Activated T-helper 1 cell treated with anti-CD3 and anti-CD28 coated beads, Interleukin-12 subunit alpha, Interleukin-12 subunit beta, Interleukin-2, Interleukin-4 antibody, amounts not matched to agents 30 ng/mL and 10 ng/mL and 1 ng/mL, durations not matched to agents 14 hours and 24 hours and 36 hours (primary cell): ENCODE results near the gene BACH2. TPM values are rescaled to one million over a fixed set of nuclear protein-coding genes. Genes with fewer than 3 reads are reported as not detected.

Experiments used
- DNase-seq: peaks from one replicate; pipeline ENCODE4 v3.0.0; 2021; ENCODE audit warnings: low spot score
- H3K27ac Mint-ChIP-seq: one replicate; pipeline ENCODE4 v1.8.0; 2021; ENCODE audit warnings: mild to moderate bottlenecking, mixed read lengths
- H3K27me3 Mint-ChIP-seq: one replicate; pipeline ENCODE4 v1.8.0; 2022; ENCODE audit warnings: mild to moderate bottlenecking, moderate library complexity, mixed read lengths; ENCODE audit not compliant: insufficient read depth
- H3K36me3 Mint-ChIP-seq: one replicate; pipeline ENCODE4 v1.8.0; 2021; ENCODE audit warnings: low read depth, mixed read lengths
- H3K4me1 Mint-ChIP-seq: one replicate; pipeline ENCODE4 v1.8.0; 2021; ENCODE audit warnings: low read depth, mixed read lengths
- H3K4me3 Mint-ChIP-seq: one replicate; pipeline ENCODE4 v1.8.0; 2021; ENCODE audit warnings: mild to moderate bottlenecking, moderate library complexity, mixed read lengths
- H3K9me3 Mint-ChIP-seq: one replicate; pipeline ENCODE4 v1.8.0; 2021; ENCODE audit warnings: mixed read lengths
- intact Hi-C: fragments of 100-400 bp; cut with micrococcal nuclease; formaldehyde crosslinking; loops from one replicate; pipeline ENCODE4 v1.15.1; 2024
- total RNA-seq: library from RNA; stranded (reverse); gene quantifications from 2 replicates; pipeline ENCODE4 v1.2.3, GENCODE V29; 2022

Gene BACH2
- total RNA-seq, 1 donor from 2014 or later = 68.1 TPM

DNA sequence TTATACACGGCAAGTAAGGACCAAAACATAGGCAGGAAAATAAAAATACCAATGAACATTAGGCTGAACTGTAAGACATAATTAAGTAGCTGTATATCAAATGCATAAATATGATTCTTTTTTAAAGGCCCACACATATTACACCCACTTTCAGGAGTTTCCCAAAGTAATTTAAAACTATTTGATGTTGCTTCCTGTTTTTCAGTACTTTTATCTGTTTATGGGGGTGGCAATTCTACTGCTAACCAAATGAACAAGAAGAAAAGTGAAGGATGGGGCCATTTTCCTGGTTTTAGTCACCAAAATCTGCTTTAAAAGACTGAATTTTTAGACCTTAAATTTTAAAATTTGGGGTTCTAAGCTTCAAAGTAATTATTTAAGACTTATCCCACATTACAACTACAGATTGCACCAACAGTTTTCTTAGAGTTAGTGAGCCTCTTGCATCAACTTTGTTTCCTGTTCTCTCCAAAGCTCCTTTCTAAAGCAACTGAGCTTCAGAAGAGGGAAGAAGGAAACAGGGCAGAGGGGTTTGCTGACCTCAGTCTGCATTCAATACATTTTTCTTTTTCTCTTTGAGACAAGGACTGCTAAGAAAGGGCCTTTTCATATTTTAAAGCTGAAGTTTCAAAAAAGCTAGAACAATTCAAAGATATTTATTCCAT is 191.0 kb downstream of the BACH2 start:
- H3K27ac Mint-ChIP-seq = peak overlapping the region; percentile 37
- H3K36me3 Mint-ChIP-seq = peaks cover 31% of the 10 kb centered on the region
- H3K9me3 Mint-ChIP-seq = peaks cover 9% of the 10 kb centered on the region
- intact Hi-C loops = loop anchor here (1.0 kb wide), 3 partner anchors 40 to 169 kb away; no protein-coding TSS in a partner anchor
- H3K4me3 Mint-ChIP-seq = peak overlapping the region; percentile 41
- no peaks in the 10 kb centered on the region for H3K27me3 Mint-ChIP-seq
- peaks cover 76% of the 10 kb centered on the region for H3K4me1 Mint-ChIP-seq
- no peak for DNase-seq

DNA sequence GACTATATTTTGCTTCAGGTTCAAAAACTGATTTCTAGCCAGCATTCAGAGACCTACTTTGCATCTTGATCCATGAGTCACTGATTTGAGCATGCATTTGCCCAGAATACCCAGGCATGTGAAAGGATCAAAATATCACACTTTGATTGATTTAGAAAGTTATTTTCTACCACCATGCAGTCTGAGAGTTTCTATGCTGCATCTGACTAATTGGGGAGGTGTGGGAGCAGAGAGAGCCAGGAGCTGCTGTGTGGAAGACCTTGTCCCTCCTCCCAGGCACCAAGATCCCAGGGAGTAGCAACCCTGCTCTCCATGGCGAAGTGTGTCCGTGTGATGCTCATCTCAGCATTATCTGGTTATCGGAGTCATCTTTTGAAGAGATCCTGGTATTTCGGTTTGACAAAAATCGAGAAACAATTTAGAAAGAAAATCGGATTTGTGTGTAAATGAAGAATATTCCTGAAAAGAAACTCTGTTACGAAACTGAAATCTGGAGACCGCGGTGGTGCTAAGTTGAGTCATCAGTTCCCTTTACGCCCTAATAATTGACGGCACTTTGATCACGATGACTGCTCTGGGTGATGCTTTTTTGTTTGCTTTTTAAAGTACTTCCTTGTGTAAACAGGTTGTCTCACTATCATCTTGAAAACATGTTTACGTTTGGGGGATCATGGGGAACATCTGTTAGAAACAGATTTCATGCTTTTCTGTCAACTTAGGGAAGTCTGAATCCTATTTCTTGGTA is 193.4 kb downstream of the BACH2 start:
- no peaks in the 10 kb centered on the region for H3K27me3 Mint-ChIP-seq
- intact Hi-C loops = loop anchor here (1.0 kb wide), 4 partner anchors 24 to 370 kb away; no protein-coding TSS in a partner anchor
- H3K4me3 Mint-ChIP-seq = peak overlapping the region; percentile 79
- peaks cover 10% of the 10 kb centered on the region for H3K9me3 Mint-ChIP-seq
- H3K27ac Mint-ChIP-seq = peak overlapping the region; percentile 88
- H3K4me1 Mint-ChIP-seq = peaks cover 70% of the 10 kb centered on the region
- DNase-seq = no peak
- H3K36me3 Mint-ChIP-seq = peaks cover 29% of the 10 kb centered on the region

DNA sequence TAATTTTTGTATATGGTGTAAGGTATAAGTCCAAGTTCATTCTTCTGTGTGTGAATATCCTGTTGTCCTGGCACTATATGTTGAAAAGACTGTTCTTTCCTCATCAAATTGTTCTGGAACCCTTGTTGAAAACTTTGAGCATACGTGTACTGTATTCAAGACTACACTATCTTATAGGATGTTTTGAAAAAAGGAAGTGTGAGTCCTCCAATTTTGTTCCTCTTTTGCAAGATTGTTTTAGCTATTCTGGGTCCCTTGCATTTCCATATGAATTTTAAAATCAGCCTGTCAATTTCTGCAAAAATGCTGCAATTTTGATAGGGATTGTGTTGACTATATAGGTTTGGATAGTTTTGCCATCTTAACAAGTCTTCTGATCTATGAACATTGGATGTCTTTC is 195.2 kb downstream of the BACH2 start:
- Mint-ChIP-seq H3K9me3 (peaks cover 10% of the 10 kb centered on the region), H3K4me1 (peaks cover 67% of the 10 kb centered on the region), H3K36me3 (peaks cover 26% of the 10 kb centered on the region), H3K4me3 (no peak overlapping the region), H3K27ac (no peak overlapping the region), H3K27me3 (peaks cover 2% of the 10 kb centered on the region)
- intact Hi-C loops = no loop called here
- no peak for DNase-seq

- DNase-seq = no peak
- Mint-ChIP-seq H3K27ac (no peak overlapping the region), H3K9me3 (peaks cover 10% of the 10 kb centered on the region), H3K4me1 (peaks cover 67% of the 10 kb centered on the region), H3K4me3 (no peak overlapping the region), H3K36me3 (peaks cover 27% of the 10 kb centered on the region), H3K27me3 (peaks cover 2% of the 10 kb centered on the region)
- intact Hi-C loops = no loop called here
Measured at GRCh38 chr6:90100059-90100665, 196.5 kb downstream of the BACH2 start.

DNA sequence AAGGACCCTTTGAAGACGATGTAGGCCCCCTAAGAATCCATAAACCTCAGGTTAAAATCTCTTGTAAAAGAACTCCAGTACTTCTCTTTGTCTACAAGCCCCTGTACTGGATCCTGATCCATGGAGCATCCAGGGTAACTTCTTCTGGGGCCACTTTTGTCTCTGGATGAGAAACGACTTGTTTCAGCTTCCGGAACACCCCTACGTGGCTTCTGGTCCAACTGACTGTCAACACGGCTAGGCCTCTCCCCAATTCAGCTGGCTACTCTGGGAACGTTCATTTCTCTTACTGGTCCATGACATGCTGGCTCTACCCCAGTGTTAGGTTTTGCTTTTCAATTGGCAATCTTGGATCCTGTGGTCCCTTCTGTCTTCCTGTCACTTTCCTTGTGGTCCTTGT is 198.0 kb downstream of the BACH2 start:
- Mint-ChIP-seq H3K27me3 (peaks cover 2% of the 10 kb centered on the region), H3K36me3 (peaks cover 19% of the 10 kb centered on the region), H3K4me3 (no peak overlapping the region), H3K27ac (no peak overlapping the region), H3K9me3 (peaks cover 10% of the 10 kb centered on the region), H3K4me1 (peaks cover 65% of the 10 kb centered on the region)
- DNase-seq = no peak
- intact Hi-C loops = loop anchor here (1.0 kb wide), 1 partner anchor 10 kb away; no protein-coding TSS in a partner anchor

DNA sequence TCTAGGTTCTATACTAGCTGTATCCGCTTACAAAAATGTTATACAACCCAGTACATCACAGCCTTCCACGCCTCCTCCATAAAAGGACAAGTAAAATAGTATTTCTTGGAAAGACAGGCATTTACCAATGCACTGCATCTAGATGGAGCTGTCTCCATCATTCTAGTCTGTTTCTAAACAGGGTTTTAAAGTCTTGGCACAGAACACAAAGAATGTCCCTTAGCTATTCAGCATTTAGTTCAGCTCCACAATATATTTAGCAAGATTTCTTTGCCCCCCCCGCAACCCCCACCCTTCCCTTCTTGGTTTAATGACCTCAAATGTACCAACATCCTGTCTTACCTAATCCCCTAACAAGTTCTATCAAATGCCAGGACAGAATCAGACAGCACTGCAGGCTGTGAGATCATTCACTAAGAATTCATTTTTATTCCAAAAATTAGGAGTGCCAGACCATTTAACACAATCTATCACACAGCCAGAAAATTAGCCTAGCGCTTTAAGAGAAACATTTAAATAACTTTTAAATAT is 198.6 kb downstream of the BACH2 start:
- Mint-ChIP-seq H3K36me3 (peaks cover 15% of the 10 kb centered on the region), H3K4me1 (peaks cover 65% of the 10 kb centered on the region), H3K9me3 (peaks cover 10% of the 10 kb centered on the region), H3K4me3 (no peak overlapping the region), H3K27me3 (peaks cover 2% of the 10 kb centered on the region), H3K27ac (no peak overlapping the region)
- intact Hi-C loops = loop anchor here (1.0 kb wide), 1 partner anchor 10 kb away; no protein-coding TSS in a partner anchor
- DNase-seq = no peak

GRCh38 chr6:90097356-90097755 is 199.3 kb downstream of the BACH2 start:
- peaks cover 10% of the 10 kb centered on the region for H3K9me3 Mint-ChIP-seq
- H3K27ac Mint-ChIP-seq = no peak overlapping the region
- H3K4me3 Mint-ChIP-seq = no peak overlapping the region
- DNase-seq = no peak
- H3K4me1 Mint-ChIP-seq = peaks cover 61% of the 10 kb centered on the region
- H3K27me3 Mint-ChIP-seq = peaks cover 2% of the 10 kb centered on the region
- peaks cover 14% of the 10 kb centered on the region for H3K36me3 Mint-ChIP-seq
- intact Hi-C loops = no loop called here

- H3K4me3 Mint-ChIP-seq = no peak overlapping the region
- peaks cover 61% of the 10 kb centered on the region for H3K4me1 Mint-ChIP-seq
- peaks cover 10% of the 10 kb centered on the region for H3K9me3 Mint-ChIP-seq
- intact Hi-C loops = no loop called here
- H3K27ac Mint-ChIP-seq = no peak overlapping the region
- H3K36me3 Mint-ChIP-seq = peaks cover 14% of the 10 kb centered on the region
- H3K27me3 Mint-ChIP-seq = peaks cover 2% of the 10 kb centered on the region
- DNase-seq = no peak
Measured at GRCh38 chr6:90096818-90097217, 199.8 kb downstream of the BACH2 start.

- DNase-seq = no peak
- H3K9me3 Mint-ChIP-seq = peaks cover 3% of the 10 kb centered on the region
- intact Hi-C loops = no loop called here
- H3K36me3 Mint-ChIP-seq = peaks cover 13% of the 10 kb centered on the region
- H3K27me3 Mint-ChIP-seq = peaks cover 2% of the 10 kb centered on the region
- no peak overlapping the region for H3K27ac Mint-ChIP-seq
- H3K4me3 Mint-ChIP-seq = no peak overlapping the region
- peaks cover 67% of the 10 kb centered on the region for H3K4me1 Mint-ChIP-seq
Measured at GRCh38 chr6:90095788-90096187, 200.9 kb downstream of the BACH2 start.

GRCh38 chr6:90095145-90095544 is 201.5 kb downstream of the BACH2 start:
- intact Hi-C loops = no loop called here
- peaks cover 2% of the 10 kb centered on the region for H3K27me3 Mint-ChIP-seq
- peaks cover 66% of the 10 kb centered on the region for H3K4me1 Mint-ChIP-seq
- no peak for DNase-seq
- no peak overlapping the region for H3K27ac Mint-ChIP-seq
- H3K36me3 Mint-ChIP-seq = peaks cover 16% of the 10 kb centered on the region
- H3K4me3 Mint-ChIP-seq = no peak overlapping the region
- H3K9me3 Mint-ChIP-seq = no peaks in the 10 kb centered on the region

DNA sequence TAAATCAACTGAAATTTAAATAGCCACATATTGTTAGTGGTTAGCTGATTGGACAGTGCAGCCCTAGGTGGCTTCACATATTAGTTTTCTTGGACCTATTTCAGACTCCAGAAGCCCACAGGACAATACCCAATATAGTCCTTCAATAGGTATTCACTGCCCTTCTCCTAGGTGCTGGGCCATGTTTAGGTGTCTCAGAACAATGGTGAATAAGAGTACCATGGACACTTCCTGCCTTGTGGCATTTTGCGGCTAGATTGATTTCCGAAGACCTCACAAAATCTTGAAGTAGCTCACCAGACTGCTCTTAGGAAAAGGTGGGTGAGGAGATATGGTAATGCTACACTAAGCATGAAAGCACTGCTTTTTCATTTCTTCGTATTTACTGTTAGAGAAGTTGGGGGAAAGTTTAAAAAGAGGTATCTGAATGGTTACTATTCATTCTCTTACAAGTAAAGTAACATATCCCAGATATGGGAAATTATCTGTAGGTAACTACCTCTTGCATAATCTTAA is 203.0 kb downstream of the BACH2 start:
- intact Hi-C loops = no loop called here
- Mint-ChIP-seq H3K4me1 (peaks cover 54% of the 10 kb centered on the region), H3K4me3 (no peak overlapping the region), H3K27ac (no peak overlapping the region), H3K9me3 (no peaks in the 10 kb centered on the region), H3K36me3 (peaks cover 18% of the 10 kb centered on the region), H3K27me3 (peaks cover 2% of the 10 kb centered on the region)
- no peak for DNase-seq

- intact Hi-C loops = no loop called here
- no peak overlapping the region for H3K4me3 Mint-ChIP-seq
- peaks cover 53% of the 10 kb centered on the region for H3K4me1 Mint-ChIP-seq
- no peak for DNase-seq
- peaks cover 1% of the 10 kb centered on the region for H3K9me3 Mint-ChIP-seq
- H3K27ac Mint-ChIP-seq = no peak overlapping the region
- H3K27me3 Mint-ChIP-seq = no peaks in the 10 kb centered on the region
- H3K36me3 Mint-ChIP-seq = peaks cover 32% of the 10 kb centered on the region
Measured at GRCh38 chr6:90090866-90091265, 205.8 kb downstream of the BACH2 start.
